HG02943 (cell line): ENCODE results near the gene OPN4.

ENCODE experiments used
- ATAC-seq: cut with Tn5 transposase; IDR thresholded peaks from one replicate; pipeline ENCODE4 v1.9.1; 2021; ENCODE audit warnings: mild to moderate bottlenecking, low read depth, moderate library complexity; ENCODE audit not compliant: unreplicated experiment

The OPN4 gene

DNA sequence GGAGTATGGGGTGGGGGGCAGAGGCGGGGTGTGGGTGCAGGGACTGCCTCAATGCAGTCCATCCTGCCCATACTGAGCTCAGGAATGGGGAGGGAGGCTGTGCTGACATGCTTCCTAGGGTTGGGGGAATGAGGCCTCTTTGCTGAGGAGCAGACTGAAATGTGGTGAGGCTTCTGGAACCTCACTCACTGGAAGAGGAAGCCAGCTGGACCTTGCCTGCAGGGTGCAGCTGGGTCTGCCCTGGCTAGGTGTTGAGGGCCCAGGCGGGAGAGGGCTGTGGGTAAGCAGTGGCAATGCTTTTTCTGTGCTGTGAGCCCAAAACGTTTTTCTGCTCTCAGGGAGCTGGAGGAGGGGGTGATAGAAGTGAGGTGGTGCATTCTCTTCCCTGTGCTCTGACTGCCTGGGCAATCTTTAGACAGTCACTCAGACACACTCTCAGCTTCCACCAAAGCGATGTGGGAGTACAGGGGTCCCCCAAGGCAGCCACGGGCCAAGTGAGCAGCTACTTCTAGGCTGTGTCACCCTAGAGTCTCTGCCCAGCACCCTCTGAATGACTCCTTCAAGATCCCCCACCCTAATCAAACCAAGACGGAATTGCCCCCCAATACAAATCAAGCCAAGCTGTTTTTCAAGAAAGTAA is 60.9 kb downstream of the OPN4 start:
- ATAC-seq: no peak

DNA sequence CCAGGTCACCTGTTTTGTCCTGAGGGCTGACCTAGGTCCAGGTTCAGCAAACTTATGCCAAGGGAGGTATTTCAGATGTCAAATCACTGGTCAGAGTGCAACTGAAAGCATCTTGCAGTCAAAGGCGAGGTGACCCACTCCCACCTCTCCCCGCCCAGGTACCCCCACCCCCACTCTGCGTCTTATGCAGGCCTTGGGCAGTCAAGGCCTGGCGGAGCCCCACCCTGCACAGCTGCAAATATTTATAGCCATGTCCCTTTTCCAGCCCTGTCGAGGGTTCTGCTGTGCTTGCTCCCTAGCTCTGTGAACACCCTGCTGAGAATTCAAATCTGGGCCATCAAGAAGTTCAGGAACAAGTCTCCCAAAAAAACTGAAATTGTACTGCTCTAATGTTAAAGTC is 61.5 kb downstream of the OPN4 start:
- ATAC-seq: no peak
